NOMO-1 treated with DMSO at 0.1 percent for 48 hours (cell line): Measurements from ENCODE around the gene MLH1.

Source experiments
- DNase-seq: peaks from one replicate; lab custom pipeline; 2025; ENCODE audit not compliant: unreplicated experiment; lab: John Stamatoyannopoulos, UW

MLH1 gene

DNA sequence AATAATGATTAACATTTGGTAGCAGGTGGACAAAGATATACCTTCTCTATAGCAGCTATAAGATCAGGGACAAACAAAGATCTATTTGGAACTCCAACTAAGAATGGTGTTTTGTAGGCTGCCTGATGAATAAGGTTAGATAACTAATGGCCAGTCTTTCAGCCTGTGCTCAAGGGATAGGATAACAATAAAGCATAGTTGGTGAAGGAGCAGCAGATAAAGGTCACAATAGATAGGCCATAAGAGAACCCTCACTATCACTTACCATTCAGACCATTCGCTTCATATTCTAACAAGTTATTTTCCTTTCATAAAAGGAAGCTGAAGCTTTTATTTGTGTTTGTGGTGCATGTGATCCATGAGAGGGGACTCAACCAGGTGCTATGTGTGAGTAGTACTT, 20.2 kb upstream of the MLH1 start:
- DNase-seq, result no peak

- no peak for DNase-seq
These were observed 12.3 kb upstream of the MLH1 start for GRCh38 chr3:36981006-36981405.

GRCh38 chr3:36988356-36988755, 5.0 kb upstream of the MLH1 start:
- DNase-seq, result no peak

- no peak for DNase-seq
These were observed 4.3 kb upstream of the MLH1 start for GRCh38 chr3:36989005-36989404.

DNA sequence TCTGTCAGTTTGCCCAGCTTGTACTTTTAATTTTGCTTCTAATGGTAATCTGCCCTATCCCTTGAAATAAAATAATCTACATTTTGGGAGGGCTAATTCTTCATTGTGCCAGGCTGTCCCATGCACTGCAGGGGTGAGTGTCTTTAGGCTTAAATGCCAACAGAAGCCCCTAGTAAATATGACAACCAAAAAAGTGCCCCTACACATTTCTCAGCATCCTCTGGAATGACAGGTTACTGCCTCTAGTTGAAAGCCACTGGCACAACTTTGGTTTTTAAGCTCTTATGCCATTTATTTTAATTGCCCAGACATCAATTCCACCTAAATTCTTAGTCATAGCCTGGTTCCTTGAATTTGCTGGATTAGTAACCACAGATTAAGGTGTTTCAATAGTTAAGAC, 3.8 kb upstream of the MLH1 start:
- DNase-seq, result no peak

- no peak for DNase-seq
These were observed 2.2 kb upstream of the MLH1 start for GRCh38 chr3:36991147-36991546.

GRCh38 chr3:36991923-36992805, 1.2 kb upstream of the MLH1 start:
- DNase-seq, result no peak

- DNase-seq, result no peak
These were observed 452 bp upstream of the MLH1 start, which contains the start of gene EPM2AIP1 for GRCh38 chr3:36992806-36993325. TSS of gene EPM2AIP1 (minus strand) at chr3:36993131. CDS start at chr3:36993077, 54 bp downstream.

- DNase-seq, result no peak
These were observed 21.3 kb downstream of the MLH1 start for GRCh38 chr3:37014620-37015019.

DNA sequence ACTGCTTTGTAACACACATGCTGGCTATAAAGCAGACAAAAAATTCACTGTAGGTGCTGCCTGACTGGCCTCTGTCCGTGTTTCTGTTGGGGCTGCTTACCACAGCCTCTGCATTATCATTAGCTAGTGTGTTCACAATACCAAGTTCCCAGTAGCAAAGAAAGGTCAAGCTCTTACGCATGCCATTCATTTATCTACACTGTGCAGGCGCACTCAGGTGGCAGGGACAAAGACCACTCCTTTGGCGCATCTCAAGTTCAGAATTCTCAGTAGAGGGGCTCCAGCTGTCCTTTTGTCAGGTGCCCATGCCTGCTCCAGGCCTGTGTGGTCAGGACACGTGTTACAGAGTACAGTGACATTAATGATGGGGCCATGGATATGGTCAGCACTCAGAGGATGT, 22.3 kb downstream of the MLH1 start:
- DNase-seq, result no peak

DNA sequence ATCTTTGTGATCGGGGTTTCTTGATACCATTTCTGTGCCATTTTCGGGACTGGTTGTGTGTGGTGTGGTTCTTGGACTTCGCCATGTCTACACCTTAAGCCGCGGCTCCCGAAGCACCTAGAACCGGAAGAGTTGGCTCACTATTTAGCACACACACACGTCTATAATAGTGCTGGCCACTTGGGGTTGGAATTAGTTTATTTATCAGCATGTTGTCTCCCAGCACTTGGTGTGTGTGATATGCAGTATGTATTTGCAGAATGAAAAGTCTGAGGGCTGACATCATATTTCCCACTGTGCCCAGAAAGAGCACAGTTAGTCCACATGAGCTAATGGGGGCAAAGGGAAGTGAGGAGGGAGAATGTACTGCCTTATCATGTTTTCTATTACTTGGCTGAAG, 23.6 kb downstream of the MLH1 start:
- DNase-seq, result no peak

DNA sequence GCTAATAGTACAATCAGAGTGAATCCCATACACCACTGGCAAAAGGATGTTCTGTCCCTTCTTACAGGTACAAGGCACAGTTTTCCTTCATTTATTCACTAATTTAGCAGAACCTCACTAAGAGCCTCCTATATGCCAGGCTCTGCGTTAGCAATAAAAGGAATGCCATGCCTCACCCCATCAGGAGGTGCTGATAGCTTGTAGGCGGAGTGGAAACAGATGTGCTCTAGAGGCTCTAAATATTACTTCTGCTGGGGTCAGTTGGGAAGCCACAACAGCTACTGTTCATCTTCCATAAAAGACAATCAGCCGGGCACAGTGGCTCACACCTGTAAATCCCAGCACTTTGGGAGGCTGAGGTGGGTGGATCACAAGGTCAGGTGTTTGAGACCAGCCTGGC, 24.4 kb downstream of the MLH1 start:
- no peak for DNase-seq

DNA sequence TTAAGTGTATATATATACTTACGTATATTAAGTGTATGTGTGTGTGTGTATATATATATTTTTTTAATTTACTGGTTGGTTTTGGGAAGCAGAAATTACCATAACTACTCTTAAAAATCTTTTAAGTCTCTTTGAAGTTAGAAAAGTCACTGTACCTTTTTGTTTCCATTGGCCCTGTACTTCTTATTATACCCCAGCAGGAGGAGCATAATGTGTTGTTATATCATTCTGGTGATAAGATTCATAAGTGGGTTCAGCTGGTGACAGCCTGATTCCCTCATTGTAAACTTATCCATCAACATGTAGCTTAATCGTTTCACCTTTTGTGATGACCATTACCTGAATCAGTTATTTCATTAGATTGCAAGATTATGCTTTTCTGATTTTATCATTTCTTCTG, 30.8 kb downstream of the MLH1 start:
- peak; percentile 23 for DNase-seq

GRCh38 chr3:37024820-37025405, 31.6 kb downstream of the MLH1 start:
- peak; percentile 91 for DNase-seq

DNA sequence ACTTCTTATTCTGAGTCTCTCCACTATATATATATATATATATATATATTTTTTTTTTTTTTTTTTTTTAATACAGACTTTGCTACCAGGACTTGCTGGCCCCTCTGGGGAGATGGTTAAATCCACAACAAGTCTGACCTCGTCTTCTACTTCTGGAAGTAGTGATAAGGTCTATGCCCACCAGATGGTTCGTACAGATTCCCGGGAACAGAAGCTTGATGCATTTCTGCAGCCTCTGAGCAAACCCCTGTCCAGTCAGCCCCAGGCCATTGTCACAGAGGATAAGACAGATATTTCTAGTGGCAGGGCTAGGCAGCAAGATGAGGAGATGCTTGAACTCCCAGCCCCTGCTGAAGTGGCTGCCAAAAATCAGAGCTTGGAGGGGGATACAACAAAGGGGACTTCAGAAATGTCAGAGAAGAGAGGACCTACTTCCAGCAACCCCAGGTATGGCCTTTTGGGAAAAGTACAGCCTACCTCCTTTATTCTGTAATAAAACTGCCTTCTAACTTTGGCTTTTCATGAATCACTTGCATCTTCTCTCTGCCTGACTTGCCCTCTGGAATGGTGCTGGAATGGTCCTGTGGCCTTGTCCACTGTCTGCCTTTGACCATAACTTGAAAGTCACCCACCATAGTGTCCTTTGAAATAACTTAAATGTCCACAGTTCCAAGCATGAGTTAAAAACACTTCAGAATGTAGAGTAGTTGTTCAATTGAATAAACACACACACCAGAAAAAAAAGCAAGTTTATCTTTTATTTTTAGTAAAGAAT, 32.4 kb downstream of the MLH1 start:
- DNase-seq, result no peak

- DNase-seq, result no peak
These were observed 33.5 kb downstream of the MLH1 start for GRCh38 chr3:37026851-37027250.

GRCh38 chr3:37028329-37028728, 35.0 kb downstream of the MLH1 start:
- no peak for DNase-seq

GRCh38 chr3:37029111-37029510, 35.8 kb downstream of the MLH1 start:
- no peak for DNase-seq

DNA sequence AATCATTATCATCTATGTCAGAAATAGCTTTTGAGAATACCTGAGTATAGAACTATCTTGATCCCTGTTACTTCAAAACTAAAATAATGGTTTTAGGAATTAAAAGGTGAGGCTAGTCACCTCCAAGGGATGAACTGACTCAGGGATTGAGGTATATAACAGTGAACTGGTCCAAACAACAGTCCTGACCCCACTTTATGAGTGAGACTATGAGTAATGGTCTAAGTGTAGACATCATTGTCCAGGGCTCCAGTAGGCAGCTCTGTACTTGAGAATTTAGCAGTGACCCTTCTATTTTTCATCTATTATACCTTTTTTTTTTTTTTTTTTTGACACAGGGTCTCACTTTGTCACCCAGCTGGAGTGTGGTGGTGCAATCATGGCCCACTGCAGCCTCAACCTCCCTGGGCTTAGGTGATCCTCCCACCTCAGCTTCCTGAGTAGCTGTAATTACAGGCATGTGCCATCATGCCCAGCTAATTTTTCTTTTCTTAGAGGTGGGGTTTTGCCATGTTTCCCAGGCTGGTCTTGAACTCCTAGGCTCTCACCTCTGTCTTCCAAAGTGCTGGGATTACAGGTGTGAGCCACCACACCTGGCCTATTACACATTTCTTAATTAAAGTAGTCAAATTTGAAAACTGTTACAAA, 36.3 kb downstream of the MLH1 start:
- DNase-seq, result no peak

- no peak for DNase-seq
These were observed 37.3 kb downstream of the MLH1 start for GRCh38 chr3:37030588-37030987.

- no peak for DNase-seq
These were observed 37.9 kb downstream of the MLH1 start for GRCh38 chr3:37031096-37031682.
